Stimulated activated CD8-positive, alpha-beta memory T cell treated with anti-CD3 and anti-CD28 coated beads, Interleukin-15, amount 100 ng/mL, for 1 hour (primary cell): Measurements from ENCODE around the gene PCDHB5.
"Not testable (repeated sequence)": the region's sequence is repeated elsewhere in the genome, so short reads cannot be mapped to it uniquely, and the experiment has no call there.

Source experiments
- DNase-seq: peaks from one replicate; pipeline ENCODE4 v3.0.0-alpha.2; 2020; ENCODE audit warnings: low read depth

The PCDHB5 gene

GRCh38 chr5:141135030-141135717, at the start of gene PCDHB5:
TSS of gene PCDHB5 (plus strand) at chr5:141135206. CDS start at chr5:141135435, 229 bp downstream.
- no peak for DNase-seq

- no peak for DNase-seq
These were observed 40.3 kb upstream of the PCDHB5 start, which contains the start of gene PCDHB2 for GRCh38 chr5:141094481-141095262. TSS of gene PCDHB2 (plus strand) at chr5:141094615. CDS start at chr5:141094791, 176 bp downstream.

GRCh38 chr5:141095263-141095641, 39.8 kb upstream of the PCDHB5 start:
- DNase-seq = no peak

- not testable (repeated sequence) for DNase-seq
These were observed 38.8 kb upstream of the PCDHB5 start for GRCh38 chr5:141096181-141096580.

- DNase-seq = not testable (repeated sequence)
These were observed 38.4 kb upstream of the PCDHB5 start for GRCh38 chr5:141096586-141096985.

- DNase-seq = no peak
These were observed 34.7 kb upstream of the PCDHB5 start, which contains the start of gene PCDHB3 for GRCh38 chr5:141100243-141100805. TSS of gene PCDHB3 (plus strand) at chr5:141100473. CDS start at chr5:141100650, 177 bp downstream.

GRCh38 chr5:141101059-141101458, 33.9 kb upstream of the PCDHB5 start:
- DNase-seq = no peak

GRCh38 chr5:141102070-141102469, 32.9 kb upstream of the PCDHB5 start:
- not testable (repeated sequence) for DNase-seq

- DNase-seq = not testable (repeated sequence)
These were observed 32.5 kb upstream of the PCDHB5 start for GRCh38 chr5:141102471-141102870.

GRCh38 chr5:141105350-141105749, 29.7 kb upstream of the PCDHB5 start:
- no peak for DNase-seq

GRCh38 chr5:141119250-141119649, 15.8 kb upstream of the PCDHB5 start:
- DNase-seq = no peak

- no peak for DNase-seq
These were observed 13.4 kb upstream of the PCDHB5 start, which contains the start of gene PCDHB4 for GRCh38 chr5:141121563-141121962. TSS of gene PCDHB4 (plus strand) at chr5:141121818. CDS start at chr5:141121999, 181 bp downstream.

- DNase-seq = no peak
These were observed 13.0 kb upstream of the PCDHB5 start for GRCh38 chr5:141121985-141122384.

GRCh38 chr5:141123396-141124135, 11.4 kb upstream of the PCDHB5 start:
- not testable (repeated sequence) for DNase-seq

- no peak for DNase-seq
These were observed 7.7 kb upstream of the PCDHB5 start for GRCh38 chr5:141127305-141127704.

GRCh38 chr5:141135718-141136266, 786 bp downstream of the PCDHB5 start:
- DNase-seq = no peak

- not testable (repeated sequence) for DNase-seq
These were observed 2.3 kb downstream of the PCDHB5 start for GRCh38 chr5:141137346-141137745.

GRCh38 chr5:141149812-141150211, 14.8 kb downstream of the PCDHB5 start, which contains the start of gene PCDHB6:
TSS of gene PCDHB6 (plus strand) at chr5:141150057. CDS start at chr5:141150258, 201 bp downstream.
- no peak for DNase-seq

- no peak for DNase-seq
These were observed 15.4 kb downstream of the PCDHB5 start for GRCh38 chr5:141150224-141150992.

GRCh38 chr5:141150993-141151325, 16.0 kb downstream of the PCDHB5 start:
- DNase-seq = no peak

- DNase-seq = not testable (repeated sequence)
These were observed 16.6 kb downstream of the PCDHB5 start for GRCh38 chr5:141151632-141152031.
